Cerebellar nuclear complex (tissue), 1 donor: ENCODE data around the gene RNASE12.
"Not testable (repeated sequence)": the region's sequence is repeated elsewhere in the genome, so short reads cannot be mapped to it uniquely, and the experiment has no call there.

Source experiments
- DNase-seq, 2 experiments: peaks; one replicate each; lab custom pipeline; 2025; lab: John Stamatoyannopoulos, UW

Gene RNASE12

GRCh38 chr14:20614038-20614840 is 23.1 kb upstream of the RNASE12 start:
- DNase-seq = no peak

- peak; percentile 29 to 69 for DNase-seq
Observed at GRCh38 chr14:20613094-20614037, 22.2 kb upstream of the RNASE12 start.

DNA sequence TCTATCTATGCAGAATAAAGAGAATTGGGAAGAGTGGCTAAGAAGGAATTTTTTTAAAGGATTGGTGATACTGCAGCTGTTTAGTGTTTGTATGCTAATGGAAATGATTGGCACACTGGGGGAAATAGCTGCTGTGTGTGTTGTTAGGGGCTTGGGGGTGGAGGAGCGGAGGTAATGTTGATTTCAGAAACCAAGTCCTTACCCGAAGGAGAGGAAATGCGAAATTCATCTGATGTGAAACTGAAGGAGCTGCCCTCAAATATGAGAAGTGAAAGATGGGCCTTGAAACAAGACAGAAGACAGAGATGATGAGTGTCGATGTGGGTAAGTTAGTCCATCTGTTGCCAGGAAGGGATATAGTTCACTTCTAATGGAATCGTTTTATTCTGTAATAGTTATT is 21.2 kb upstream of the RNASE12 start:
- no peak for DNase-seq

- no peak for DNase-seq
Observed at GRCh38 chr14:20611277-20611676, 20.1 kb upstream of the RNASE12 start.

GRCh38 chr14:20610002-20610765 is 19.0 kb upstream of the RNASE12 start:
- peak; percentile 15 to 68 for DNase-seq

GRCh38 chr14:20609215-20610001 is 18.2 kb upstream of the RNASE12 start:
- DNase-seq = peak in 1 of 2 experiments; percentile 45

- no peak for DNase-seq
Observed at GRCh38 chr14:20608383-20609110, 17.4 kb upstream of the RNASE12 start.

GRCh38 chr14:20607617-20608016 is 16.4 kb upstream of the RNASE12 start:
- no peak for DNase-seq

GRCh38 chr14:20606902-20607242 is 15.7 kb upstream of the RNASE12 start:
- DNase-seq = no peak

DNA sequence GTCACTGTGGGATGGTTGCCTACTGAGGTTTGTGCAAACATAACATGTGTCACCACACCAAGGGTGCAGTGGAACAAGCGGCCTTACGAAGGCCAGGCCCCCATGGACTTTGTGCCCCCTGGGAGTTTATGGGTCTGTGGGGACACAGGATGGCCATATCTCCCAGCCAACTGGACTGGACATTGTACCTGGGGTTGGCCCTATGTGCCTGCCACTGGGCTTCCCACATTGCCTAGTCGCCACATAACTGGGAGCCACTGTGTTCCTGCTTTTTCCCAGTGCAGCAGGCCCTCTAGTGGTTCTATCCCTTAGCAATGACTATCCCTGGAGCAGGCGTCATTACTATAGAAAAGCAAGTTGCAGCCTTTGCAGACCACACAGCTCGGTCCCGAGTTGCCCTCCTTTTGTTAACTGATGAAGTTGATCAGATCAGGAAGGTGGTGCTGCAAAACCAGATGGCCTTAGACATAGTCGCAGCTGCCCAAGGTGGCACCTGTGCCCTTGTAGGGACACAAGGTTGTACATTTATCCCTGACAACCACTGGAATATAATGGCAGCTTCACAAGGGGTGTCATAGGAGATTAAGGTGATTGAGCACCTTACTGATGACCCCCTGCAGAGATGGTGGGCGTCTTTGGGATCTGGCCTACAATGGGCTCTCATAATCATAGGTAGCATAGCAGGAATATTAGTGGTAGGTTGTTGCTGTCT is 15.2 kb upstream of the RNASE12 start:
- DNase-seq = no peak

- no peak for DNase-seq
Observed at GRCh38 chr14:20603813-20604690, 12.9 kb upstream of the RNASE12 start.

GRCh38 chr14:20602583-20602982 is 11.4 kb upstream of the RNASE12 start:
- DNase-seq = no peak

- DNase-seq = no peak
Observed at GRCh38 chr14:20601522-20601921, 10.3 kb upstream of the RNASE12 start.

GRCh38 chr14:20597108-20597507 is 5.9 kb upstream of the RNASE12 start:
- no peak for DNase-seq

DNA sequence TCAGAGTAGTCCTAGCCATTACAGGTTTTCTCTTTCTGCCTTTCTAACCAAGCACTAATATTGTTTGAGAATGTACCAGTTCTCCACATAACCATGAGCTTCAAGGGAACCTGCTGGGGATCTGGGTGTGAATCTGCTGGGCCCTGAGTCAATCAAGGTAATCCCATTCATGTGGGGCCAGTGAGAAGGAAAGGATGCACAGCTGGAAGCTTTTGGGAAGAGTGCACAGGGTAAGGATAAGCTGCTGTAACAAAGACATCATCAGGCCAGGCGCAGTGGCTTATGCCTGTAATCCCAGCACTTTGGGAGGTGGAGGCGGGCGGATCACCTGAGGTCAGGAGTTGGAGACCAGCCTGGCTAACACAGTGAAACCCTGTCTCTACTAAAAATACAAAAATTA is 4.5 kb upstream of the RNASE12 start:
- not testable (repeated sequence) for DNase-seq

DNA sequence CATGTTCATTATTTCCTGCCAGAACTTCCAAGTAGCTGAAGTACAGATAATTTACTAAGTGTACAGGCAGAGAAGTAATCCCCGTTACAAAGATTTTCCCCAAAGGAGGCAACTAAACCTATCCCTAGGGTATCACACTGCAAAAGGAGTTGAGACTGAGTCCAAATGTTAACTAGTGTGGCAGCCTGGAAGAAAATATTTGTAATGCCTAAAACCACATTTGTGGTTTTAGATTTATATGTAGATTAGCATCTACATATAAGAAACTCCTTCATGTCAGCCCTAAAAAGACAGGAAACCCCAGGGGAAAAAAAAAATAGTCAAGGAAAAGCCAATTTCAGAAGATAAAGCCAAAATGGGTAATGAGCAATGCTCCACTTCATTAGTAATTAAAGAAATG is 1.4 kb upstream of the RNASE12 start:
- no peak for DNase-seq

DNA sequence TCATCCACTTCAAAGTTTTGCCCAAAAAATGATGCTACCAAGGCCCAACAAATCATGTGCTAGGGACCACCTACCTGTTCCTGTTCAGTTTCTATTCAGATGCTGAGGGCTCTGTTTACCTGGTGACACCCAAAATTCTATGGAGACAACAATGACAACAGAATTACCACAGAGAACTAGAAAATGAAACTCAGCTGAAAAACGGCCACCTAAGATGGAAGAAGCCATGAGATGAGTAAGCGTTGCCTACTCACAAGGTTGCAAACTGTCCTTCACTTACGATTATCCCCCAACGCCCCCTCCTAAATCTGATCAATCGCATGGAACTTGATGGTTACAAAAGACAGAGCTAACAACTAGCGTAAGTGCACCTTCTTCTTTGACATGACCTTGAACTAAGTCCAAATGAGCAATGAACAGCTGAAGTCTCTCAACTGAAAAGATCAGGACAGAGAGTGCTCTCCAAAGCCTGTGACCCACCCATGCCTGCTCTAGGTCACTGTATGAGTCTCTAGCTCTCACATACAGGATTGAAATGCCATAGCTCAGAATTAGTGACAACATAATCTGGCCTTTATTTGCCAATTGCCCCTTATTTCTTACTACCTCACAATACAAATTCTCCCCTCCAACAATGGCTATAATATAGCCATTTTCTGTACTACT is 3.6 kb downstream of the RNASE12 start, which contains the start of gene RNASE11:
RNASE11 (minus strand) TSS at position 513 of the 666 bp plus-strand sequence.
- no peak for DNase-seq

GRCh38 chr14:20583908-20584307 is 7.3 kb downstream of the RNASE12 start:
- no peak for DNase-seq
